HG03565 (cell line): Measurements from ENCODE around the gene ATG14.
"Not testable (repeated sequence)": the region's sequence is repeated elsewhere in the genome, so short reads cannot be mapped to it uniquely, and the experiment has no call there.

ENCODE experiments used
- ATAC-seq: cut with Tn5 transposase; IDR thresholded peaks from one replicate; pipeline ENCODE4 v1.9.1; 2021; ENCODE audit warnings: mild to moderate bottlenecking, moderate library complexity; ENCODE audit not compliant: unreplicated experiment

The ATG14 gene

DNA sequence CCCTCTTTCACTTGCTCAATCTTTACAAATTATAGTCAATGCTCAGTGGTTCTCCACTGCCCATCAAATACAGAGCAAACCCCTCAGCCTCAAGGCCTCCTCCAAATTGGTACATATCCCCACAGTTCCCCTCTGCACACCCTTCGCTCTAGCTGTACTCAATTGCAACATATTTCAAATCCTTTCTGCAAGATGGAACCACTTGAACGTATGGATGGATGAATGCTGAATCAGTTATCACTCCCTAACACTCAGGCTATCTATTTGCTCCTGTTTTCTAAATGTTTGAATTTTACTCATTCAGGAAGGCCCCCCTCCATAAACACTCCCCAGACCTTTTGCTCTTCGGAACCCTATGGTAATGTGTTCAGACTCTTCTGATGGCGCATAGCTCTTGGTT lies 24.5 kb downstream of the ATG14 start:
- no peak for ATAC-seq

- no peak for ATAC-seq
Measured at GRCh38 chr14:55386037-55386808, 25.4 kb downstream of the ATG14 start.

- no peak for ATAC-seq
Measured at GRCh38 chr14:55384536-55384935, 27.1 kb downstream of the ATG14 start.

GRCh38 chr14:55383541-55384140 lies 28.0 kb downstream of the ATG14 start:
- ATAC-seq = no peak

DNA sequence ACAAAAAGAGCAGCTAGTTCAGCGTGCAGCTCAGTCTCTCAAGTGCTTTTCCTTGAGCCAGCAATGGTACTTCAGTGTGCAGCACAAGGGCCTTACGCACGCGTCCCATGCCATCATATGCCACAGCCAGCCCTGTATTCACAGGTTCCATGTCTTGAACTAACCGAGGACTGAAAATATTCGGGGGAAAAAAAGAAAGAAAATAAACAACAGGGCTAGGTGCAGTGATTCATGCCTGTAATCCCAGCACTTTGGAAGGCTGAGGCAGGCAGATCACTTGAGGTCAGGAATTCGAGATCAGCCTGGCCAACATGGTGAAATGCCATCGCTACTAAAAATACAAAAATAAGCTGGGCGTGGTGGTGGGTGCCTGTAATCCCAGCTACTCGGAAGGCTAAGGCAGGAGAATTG lies 28.6 kb downstream of the ATG14 start:
- ATAC-seq = not testable (repeated sequence)

DNA sequence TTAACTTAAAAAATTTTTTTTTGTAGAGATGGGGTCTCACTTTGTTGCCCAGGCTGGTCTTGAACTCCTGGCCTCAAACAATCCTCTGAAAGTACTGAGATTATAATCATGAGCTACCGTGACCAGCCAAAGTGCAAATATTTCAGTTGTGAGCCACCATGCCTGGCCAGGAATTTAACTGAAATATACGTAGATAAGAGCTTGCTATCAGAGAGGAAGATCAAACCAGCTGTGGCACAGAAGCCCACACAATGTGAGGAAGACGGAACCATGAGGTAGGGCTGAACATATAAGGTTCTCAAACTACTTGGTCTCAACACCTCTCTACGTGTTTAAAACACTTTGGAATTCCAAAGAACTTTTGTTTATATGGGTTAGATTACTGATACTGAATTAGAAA lies 29.1 kb downstream of the ATG14 start:
- ATAC-seq = no peak

GRCh38 chr14:55381561-55381960 lies 30.1 kb downstream of the ATG14 start:
- ATAC-seq = no peak

DNA sequence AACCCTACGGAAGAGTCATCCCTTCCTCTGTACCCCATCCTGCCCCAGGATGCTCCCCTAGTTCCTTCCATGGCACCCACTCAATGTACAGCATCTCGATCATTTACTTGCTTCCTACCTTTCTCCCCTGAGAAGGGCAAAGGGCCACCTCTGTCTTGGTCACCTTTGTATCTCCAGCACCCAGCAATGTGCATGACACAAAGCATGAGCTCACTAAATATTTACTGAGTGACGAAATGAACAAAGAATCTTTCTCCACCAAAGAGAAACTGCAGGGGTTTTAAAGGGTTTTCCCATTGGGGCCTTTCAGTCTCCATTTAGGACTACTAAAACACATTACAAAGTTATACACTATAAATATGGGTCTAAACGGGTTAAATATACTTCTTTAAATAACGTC lies 30.6 kb downstream of the ATG14 start:
- no peak for ATAC-seq

DNA sequence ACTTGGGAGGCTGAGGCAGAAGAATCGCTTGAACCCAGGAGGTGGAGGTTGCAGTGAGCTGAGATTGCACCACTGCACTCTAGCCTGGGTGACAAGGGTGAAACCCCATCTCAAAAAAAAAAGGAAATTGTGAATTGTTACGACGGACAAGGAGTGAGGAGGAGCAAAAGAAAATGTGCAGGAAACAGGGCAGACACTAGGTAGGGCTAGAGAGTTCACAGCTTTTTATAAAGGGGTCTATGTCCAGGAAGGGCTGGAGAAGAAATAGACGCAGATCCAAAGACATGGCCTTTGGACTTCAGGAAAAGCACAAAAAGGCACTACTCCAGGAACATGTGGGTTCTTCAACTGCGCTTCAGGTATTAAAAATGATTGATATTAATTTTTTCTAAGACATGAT lies 34.4 kb downstream of the ATG14 start:
- no peak for ATAC-seq

DNA sequence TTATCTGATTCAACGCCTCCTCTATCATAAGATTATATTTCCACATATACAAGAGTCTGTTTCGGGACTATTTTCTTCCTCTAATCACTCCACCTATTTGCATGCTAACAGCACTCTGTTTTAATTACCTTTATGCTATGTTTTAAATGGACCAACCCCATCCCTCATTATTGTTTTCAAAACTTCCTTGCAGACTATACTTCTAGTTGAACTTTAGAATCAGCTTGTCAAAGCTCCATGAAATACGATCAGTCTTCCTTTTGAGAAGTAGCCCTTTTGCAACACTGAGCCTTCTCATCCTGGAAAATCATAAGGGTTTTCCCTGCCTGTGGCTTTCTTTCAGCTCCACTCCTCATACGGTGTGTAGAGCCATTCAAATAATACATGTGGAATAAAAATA lies 36.9 kb downstream of the ATG14 start:
- ATAC-seq = no peak

DNA sequence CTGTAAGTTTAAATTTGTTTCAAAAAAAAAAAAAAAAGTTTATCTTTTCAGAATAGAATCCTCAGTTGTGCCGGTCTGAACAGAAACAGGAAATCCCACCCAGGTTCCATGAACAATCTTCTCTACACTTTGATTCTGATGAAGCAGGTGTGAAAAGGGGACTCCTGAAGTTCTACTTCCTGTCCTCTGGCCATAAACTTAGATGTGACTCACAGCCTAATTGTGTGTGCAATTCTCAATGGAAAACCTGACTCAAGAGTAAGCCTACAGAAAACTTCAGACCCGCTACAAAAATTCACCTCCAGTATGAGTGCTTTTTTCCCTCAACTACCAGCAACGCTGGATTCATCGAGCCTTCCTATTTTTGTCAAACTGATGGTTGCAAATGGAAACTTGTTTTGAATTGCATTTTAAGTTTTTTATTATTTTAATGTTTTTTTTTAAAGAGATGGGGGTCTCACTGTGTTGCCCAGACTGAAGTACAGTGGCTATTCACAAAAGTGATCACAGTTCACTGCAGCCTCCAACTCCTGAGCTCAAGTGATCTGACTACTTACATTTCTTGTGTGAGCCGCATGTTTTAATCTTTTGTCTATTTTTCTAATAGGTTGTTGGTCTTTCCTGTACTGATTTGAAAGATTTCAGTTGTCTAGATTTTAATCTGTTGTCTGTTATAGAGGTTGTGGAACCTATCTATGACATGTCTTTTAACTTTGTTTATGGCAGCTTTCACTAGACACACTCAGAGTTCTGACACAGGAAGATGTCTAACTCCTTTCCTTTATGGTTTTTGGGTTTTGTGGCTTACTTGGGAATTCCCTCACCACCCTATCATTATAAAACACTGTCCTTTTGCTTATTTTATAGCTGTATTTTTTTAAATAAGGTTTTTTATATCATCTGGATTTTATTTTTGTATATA lies 37.6 kb downstream of the ATG14 start:
- peak; percentile 45 for ATAC-seq

DNA sequence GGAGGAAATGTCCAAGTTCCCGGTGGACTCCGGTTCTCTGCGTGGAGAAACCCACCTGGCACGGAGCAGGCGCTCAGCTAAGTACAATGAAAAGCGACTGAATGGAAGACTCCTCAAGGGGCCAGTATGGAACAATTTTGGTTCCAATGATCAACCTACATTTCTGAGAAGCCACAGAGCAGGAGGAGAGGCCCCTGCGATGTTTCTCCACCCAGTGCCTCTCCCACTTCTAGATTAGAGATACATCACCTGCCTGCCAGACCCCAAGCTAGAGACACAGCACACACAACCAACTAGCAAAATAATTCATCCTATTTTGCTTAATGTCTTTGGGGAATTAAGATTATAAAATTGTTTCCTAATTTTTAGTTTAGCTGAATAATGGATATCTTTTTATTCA lies 38.8 kb downstream of the ATG14 start:
- ATAC-seq = no peak

DNA sequence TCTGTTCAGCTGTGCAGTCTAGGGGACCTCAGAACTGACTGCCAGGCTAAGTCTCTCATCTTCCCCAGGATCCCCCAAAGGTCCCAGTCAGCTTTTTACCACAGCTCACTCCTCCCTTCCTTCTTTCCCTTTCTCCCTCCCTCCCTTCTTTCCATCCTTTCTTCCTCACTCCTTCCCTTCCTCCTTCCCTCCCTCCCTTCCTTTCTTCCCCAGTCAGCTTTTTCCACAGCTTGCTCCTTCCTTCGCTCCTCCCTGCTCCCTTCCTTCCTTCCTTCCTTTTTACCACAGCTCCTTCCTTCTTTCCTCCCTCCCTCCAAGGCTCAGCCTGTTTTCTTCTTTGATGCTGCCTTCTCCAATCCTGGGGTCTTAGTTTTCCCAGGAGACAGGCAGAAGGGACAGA lies 39.2 kb downstream of the ATG14 start:
- no peak for ATAC-seq

- no peak for ATAC-seq
Measured at GRCh38 chr14:55370883-55371455, 40.7 kb downstream of the ATG14 start.

DNA sequence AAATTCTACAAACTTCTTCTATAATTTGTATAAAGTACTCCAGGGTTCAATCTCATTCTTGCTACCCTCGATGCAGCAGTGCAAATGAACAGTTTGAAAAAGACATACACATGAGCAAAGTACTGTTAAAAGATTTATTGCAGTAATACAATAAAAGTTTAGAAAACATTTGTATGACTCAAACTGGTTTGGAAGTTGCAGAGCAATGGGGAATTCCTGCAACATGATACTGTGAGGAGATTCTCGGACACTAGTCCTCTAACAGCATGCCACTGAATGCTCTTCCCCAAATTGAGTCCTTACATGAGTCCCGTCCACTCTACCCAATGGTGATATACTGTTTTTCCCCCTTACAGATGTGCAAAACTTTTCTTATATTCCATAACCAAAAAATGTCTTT lies 45.4 kb downstream of the ATG14 start:
- ATAC-seq = no peak

DNA sequence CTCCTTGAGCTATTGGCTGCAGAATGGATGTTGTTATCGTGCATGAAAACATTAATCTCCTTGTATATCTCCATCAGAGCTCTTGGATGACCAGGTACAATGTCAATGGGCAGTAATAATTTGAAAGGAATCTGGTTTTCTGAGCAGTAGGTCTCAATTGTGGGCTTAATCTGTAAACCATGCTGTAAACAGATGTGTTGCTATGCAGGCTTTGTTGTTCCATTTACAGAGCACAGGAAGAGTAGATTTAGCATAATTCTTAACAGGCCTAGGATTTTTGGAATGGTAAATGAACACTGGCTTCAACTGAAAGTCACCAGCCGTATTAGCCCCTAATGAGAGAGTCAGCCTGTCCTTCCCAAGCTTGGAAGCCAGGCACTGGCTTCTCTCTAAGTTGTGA lies 50.4 kb downstream of the ATG14 start:
- ATAC-seq = no peak

GRCh38 chr14:55359307-55359706 lies 52.3 kb downstream of the ATG14 start:
- no peak for ATAC-seq

GRCh38 chr14:55356913-55357312 lies 54.7 kb downstream of the ATG14 start:
- ATAC-seq = no peak

GRCh38 chr14:55355922-55356321 lies 55.7 kb downstream of the ATG14 start:
- no peak for ATAC-seq

DNA sequence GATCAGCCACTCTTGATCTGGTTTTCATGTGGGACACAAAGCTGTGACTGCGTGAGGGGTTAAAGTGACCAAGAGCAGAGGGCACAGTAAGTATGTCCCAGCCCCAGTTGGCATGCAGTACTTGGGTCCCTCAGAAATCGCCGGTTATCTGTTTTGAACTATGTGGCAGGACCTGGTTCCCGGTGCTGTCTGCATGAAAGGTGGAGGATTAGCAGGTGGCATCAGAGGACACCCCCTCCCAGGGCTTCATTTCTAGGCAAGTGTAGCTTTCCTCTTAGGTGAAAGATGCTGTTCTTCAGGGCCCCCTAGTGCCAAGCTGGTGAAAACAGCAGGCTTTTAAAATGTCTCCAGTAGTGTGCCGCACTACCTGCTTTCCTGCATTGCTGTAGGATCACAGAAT lies 57.1 kb downstream of the ATG14 start:
- ATAC-seq = peak; percentile 54

DNA sequence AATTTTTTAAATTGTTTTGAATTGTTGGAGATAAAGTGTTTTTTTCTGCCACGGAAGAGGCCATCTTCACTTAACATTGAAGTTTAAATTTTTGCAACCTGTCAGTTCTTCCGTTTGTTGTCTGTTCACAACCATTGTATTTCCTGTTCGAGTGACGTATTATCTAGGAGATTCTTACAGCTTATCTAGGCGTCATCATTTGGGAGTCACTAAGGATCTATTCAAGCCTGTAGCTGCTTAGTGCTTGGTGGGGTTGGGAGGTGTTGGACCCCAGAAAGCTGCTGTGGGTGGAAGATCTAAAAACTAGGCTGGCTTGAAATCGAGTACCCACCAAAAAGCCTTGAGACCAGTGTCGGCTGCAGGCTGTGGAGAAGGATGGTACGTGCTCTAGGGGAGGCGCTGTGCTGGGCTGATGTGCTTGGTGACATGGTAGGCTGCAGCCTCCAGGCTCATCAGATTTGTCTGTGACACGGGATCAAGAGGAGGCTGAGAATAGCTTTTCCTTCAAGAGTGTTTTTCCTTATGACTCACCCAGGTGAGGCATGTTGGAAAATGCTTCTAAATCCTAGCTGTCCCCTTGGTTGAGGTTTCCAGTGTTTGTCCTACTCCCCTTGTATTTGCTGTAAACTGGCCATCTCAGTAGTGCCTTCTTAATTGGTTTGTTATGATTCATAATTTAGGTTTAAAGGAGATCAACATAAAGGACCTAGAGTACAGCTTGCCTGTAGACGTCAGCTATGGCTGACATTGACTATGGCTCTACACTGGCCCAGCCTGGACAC lies 57.8 kb downstream of the ATG14 start:
- ATAC-seq = no peak
